CD4-positive, alpha-beta T cell treated with Interleukin-17A for 4 hours (primary cell): ENCODE measurements around the gene TAT.
"Not testable (repeated sequence)": the region's sequence is repeated elsewhere in the genome, so short reads cannot be mapped to it uniquely, and the experiment has no call there.

Source experiments
- DNase-seq: peaks from one replicate; pipeline ENCODE4 v3.0.0-alpha.2; 2020; ENCODE audit warnings: mixed read lengths

TAT gene

DNA sequence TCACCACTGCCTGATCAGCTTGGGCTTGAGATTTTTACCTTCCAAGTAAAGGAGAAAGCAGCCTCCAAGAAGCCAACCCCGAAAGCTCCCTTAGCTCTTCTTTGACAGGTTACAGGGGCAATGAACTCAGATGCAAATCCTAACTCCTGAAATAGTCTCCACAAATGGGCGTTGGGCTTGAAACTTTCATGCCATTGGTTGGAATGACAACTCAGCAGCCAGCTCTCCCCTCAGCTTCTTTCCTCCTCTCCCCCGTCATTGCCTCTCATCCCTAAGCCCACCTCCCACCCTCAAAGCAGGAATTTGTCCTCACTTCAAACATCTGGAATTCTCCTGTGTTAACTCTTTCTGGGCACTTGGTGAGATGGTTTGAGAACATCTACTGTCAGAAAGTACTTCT lies at the start of gene TAT:
TAT (minus strand) TSS at position 122 of the 400 bp plus-strand sequence. CDS start 677 bp downstream, outside the sequence.
- no peak for DNase-seq

GRCh38 chr16:71626018-71626857 lies 49.3 kb upstream of the TAT start, which contains the start of gene MARVELD3:
TSS of gene MARVELD3 (plus strand) at chr16:71626184. CDS start at chr16:71626230, 46 bp downstream.
- DNase-seq = peak; percentile 44

DNA sequence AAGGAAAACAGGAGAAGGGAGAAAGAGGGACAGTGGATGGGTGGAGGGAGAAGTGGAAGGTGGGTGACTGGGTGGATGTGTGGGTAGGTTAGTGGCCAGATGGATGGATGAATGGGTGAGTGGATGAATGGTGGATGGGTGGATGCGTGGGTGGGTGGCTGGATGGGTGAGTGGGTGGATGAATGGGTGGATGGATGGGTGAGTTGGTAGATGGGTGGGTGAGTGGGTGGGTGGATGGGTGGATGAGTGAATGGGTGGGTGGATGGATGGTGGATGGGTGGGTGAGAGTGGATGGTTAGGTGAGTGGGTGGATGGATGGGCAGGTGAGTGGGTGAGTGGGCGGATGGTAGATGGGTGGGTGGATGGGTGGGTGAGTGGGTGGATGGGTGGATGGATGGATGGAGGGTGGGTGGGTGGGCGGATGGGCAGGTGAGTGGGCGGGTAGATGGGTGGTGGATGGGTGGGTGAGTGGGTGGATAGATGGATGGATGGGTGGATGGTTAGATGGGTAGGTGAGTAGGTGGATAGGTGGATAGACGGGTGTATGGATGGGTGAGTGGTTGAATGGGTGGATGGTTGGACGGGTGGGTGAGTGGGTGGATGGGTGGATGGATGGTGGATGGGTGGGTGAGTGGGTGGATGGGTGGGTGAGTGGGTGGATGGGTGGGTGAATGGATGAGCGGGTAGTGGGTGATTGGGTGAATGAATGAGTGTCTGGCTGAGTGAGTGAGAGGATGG lies 48.4 kb upstream of the TAT start:
- no peak for DNase-seq

DNA sequence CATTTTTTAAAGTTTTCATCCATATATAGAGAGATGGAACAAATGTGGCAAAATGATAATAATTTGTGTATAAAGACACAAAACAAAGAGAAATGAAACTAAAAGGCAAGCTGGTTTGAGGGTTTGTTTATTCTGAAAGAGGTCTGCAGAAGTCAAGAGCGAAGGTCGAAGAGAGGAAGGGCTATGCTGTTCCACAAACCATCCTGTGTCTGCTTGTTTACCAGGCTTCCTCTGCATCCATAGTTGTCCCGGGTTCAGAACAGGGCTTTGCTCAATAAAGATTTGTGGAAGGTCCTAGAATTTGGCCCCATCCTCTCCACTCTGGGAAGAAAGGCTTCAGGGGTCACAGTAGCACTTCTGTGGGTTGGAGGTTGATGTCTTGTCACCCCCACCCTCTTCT lies 46.7 kb upstream of the TAT start:
- no peak for DNase-seq

GRCh38 chr16:71622088-71622487 lies 45.2 kb upstream of the TAT start:
- DNase-seq = no peak

GRCh38 chr16:71618429-71618828 lies 41.5 kb upstream of the TAT start:
- no peak for DNase-seq

DNA sequence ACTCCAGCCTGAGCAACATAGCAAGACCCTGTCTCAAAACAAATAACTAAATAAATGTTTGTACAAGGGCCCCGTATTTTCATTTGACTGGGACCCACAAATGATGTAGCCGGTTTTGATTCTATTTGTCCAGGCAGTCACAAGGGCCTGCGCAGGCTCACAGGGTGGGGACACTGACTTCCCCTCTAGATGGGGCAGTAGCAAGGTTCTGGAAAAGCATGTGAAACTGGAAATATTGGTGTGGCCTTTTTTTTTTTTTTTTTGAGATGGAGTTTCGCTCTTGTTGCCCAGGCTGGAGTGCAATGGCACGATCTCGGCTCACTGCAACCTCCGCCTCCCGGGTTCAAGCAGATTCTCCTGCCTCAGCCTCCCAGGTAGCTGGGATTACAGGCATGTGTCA lies 38.1 kb upstream of the TAT start:
- DNase-seq = not testable (repeated sequence)

GRCh38 chr16:71610936-71611871 lies 34.3 kb upstream of the TAT start:
- DNase-seq = peak; percentile 85

- no peak for DNase-seq
Observed at GRCh38 chr16:71610447-71610846, 33.6 kb upstream of the TAT start.

DNA sequence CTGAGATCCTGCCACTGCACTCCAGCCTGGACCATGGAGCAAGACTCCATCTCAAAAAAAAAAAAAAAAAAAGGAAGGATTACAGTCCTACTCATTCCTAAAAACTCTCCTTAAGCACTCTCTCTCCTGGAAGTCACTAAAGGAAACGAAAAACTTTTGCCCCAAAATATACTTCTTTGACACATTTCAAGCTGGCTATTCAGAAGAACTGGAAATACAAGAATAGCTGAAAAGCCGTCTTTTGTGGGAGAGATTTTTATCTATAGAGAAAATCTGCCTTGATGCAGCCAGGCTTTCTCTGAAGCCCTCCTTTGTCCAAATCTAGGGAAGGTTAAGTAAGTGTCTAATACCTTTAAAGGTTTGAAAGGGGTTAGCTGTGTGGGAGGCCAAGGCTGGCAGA lies 32.2 kb upstream of the TAT start:
- DNase-seq = no peak

GRCh38 chr16:71600822-71601221 lies 23.9 kb upstream of the TAT start:
- DNase-seq = no peak

DNA sequence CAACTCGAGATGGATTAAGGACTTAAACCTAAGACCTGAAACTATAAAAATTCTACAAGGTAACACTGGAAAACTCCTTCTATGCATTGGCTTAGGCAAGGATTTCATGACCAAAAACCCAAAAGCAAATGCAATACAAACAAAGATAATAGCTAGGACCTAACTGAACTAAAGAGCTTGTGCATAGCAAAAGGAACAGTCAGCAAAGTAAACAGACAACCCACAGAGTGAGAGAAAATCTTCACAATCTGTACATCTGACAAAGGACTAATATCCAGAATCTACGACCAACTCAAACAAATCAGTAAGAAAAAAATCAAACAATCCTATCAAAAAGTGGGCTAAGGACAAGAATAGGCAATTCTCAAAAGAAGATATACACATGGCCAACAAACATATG lies 21.5 kb upstream of the TAT start:
- DNase-seq = not testable (repeated sequence)

DNA sequence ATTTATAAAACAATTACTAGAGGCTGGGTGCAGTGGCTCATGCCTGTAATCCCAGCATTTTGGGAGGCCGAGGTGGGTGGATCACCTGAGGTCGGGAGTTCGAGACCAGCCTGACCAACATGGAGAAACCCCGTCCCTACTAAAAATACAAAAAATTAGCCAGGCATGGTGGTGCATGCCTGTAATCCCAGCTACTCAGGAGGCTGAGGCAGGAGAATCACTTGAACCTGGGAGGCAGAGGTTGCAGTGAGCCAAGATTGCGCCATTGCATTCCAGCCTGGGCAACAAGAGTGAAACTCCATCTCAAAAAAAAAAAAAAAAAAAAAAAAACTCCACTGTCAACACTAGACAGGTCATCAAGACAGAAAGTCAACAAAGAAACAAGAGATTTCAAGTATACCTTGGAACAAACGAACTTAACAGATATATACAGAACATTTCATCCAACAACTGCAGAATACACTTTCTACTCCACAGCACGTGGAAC lies 18.5 kb upstream of the TAT start:
- not testable (repeated sequence) for DNase-seq

GRCh38 chr16:71594000-71594646 lies 17.2 kb upstream of the TAT start:
- DNase-seq = no peak

GRCh38 chr16:71593048-71593999 lies 16.4 kb upstream of the TAT start:
- no peak for DNase-seq

DNA sequence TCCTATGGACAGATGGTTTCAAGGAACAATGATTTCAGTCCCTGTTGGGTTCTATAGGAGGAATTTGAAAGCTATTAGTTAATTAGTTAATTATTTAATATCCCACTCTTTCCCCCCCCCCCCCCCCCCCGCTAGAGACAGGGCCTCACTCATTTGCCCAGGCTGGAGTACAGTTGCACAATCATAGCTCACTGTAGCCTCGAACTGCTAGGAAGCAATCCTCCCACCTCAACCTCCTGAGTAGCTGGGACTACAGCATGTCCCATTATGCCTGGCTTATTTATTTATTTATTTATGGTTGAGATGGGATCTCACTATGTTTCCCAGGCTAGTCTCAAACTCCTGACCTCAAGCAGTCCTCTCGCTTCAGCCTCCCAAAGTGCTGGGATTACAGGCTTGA lies 15.0 kb upstream of the TAT start:
- DNase-seq = no peak

GRCh38 chr16:71590584-71590983 lies 13.7 kb upstream of the TAT start:
- DNase-seq = no peak

- DNase-seq = not testable (repeated sequence)
Observed at GRCh38 chr16:71590071-71590470, 13.2 kb upstream of the TAT start.

DNA sequence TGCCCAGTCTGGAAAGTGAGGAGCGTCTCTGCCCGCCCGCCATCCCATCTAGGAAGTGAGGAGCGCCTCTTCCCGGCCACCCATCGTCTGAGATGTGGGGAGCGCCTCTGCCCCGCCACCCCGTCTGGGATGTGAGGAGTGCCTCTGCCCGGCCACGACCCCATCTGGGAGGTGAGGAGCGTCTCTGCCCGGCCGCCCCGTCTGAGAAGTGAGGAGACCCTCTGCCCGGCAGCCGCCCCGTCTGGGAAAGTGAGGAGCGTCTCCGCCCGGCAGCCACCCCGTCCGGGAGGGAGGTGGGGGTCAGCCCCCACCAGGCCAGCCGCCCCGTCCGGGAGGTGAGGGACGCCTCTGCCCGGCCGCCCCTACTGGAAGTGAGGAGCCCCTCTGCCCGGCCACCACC lies 12.4 kb upstream of the TAT start:
- not testable (repeated sequence) for DNase-seq

DNA sequence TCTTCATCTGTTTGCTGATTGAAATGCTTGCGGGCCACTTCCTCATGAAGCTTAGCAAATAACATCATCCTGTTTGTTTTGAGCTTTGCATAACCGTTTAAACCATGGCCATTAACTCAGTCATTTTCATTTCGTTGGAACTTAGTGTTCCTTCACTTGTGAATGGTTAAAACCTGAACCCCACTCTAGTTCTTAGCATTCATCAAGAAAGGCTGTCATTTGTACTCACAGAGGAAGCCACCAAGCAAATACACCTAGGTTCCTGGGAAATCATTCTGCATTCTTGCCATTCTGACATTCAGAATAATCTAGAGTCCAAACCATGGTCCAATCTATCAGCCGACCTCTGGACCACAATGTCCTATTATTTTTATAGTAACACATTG lies 8.4 kb upstream of the TAT start:
- DNase-seq = no peak
